Fibroblast of mammary gland (primary cell): Measurements from ENCODE around the gene AP3M1.

Source experiments
- DNase-seq: peaks from one replicate; pipeline ENCODE4 v3.0.0-alpha.2; 2010; ENCODE audit warnings: low read depth
- H3K4me3 ChIP-seq: 2 replicates; pipeline ENCODE4 v1.5.1; 2011; ENCODE audit warnings: low read depth, mild to moderate bottlenecking, low read length, moderate library complexity; ENCODE audit not compliant: control insufficient read depth
- CTCF ChIP-seq: conservative IDR thresholded peaks from 2 replicates; pipeline ENCODE4 v1.5.1; 2011; ENCODE audit warnings: low read depth, low read length, inconsistent platforms; ENCODE audit not compliant: control insufficient read depth, insufficient read depth

Gene AP3M1

DNA sequence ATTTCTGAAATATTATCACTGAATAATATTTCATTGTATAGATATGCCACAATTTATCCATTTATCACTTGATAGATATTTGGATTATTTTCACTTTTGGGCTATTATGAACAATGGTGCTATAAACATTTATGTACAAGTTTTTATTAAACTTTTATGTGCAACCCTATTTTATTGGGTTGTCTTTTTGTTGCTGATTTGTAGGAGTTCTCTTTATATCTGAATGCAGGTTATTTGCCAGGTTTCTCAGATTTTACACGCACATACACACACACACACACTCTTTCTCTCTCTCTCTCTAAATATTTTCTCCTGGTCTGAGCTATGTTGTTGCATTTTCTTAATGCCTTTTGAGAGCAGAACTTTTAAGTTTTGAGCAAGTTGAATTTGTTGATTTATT, 36.6 kb upstream of the AP3M1 start:
- no peak overlapping the region for H3K4me3 ChIP-seq
- no peak for TF ChIP-seq CTCF
- no peak for DNase-seq

- no peak for DNase-seq
- no peak for TF ChIP-seq CTCF
- no peak overlapping the region for H3K4me3 ChIP-seq
These were observed 36.0 kb upstream of the AP3M1 start for GRCh38 chr10:74186678-74187077.

- no peak for TF ChIP-seq CTCF
- no peak overlapping the region for H3K4me3 ChIP-seq
- no peak for DNase-seq
These were observed 28.6 kb upstream of the AP3M1 start for GRCh38 chr10:74179111-74179710.

GRCh38 chr10:74178042-74178791, 27.6 kb upstream of the AP3M1 start:
- DNase-seq = no peak
- TF ChIP-seq CTCF = no peak
- no peak overlapping the region for H3K4me3 ChIP-seq

DNA sequence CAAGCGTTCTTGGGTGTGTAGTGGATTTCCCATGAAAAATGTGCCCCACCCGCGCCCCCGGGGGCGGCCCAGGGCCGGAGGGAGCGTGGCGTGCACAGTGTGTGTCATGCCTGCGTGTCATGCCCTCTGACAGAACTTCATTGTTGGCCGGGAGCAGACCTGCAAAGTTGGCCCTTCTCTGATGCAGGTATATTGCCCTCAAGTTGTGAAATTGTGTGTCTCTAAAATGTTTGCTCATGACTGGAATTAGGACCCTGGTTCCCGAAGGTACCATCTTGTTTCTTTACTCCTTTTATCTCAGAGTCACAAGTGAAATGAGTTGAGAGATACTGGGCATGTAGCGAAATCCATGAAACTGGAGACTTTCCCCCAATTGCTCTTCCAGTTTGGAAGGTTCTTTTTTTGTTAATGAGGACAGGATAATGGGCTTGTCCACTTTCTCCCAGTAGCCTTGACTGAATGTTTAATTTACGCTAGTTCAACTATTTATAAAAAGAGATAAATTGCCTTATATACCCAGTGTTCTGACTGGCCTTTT, 26.6 kb upstream of the AP3M1 start:
- DNase-seq = peak; percentile 46
- TF ChIP-seq CTCF = no peak
- peak overlapping the region; percentile 96 for H3K4me3 ChIP-seq

DNA sequence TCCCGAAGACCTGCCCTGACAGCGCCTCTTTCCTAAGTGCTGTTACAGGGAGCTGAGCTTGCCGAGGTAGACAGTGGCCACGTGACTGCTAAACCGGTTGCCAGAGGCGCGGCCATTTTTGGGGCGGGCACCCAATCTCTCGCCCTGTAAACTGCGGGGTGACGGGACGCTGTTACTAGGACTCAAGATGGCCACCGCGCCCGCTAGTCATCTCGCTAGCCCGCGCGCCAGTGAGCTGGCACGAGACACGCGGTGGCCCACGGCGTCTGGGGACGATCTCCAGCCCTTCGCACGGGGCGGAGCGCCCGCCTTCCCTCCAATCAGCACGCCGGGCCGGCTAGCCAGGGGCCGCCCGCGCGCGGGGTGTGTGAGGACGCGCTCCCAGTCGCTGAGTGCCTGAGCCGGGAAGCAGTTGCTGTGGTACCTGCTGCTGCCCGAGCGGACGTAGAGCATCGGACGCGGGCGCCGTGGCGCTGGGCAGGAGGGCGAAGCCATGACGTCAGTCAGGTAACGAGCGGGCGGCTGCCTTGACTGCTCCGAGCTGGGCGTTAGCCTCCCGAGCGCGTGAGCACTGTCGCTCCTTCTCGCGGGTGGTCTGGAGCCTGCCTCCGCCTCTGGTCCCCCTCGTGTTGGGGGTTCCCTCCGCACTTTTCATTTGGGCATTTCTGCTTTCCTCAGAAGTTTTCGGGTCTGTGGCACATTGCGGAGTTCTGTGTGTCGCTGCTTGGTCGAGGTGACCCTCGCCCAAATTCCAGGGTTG, 25.9 kb upstream of the AP3M1 start:
- TF ChIP-seq CTCF = no peak
- peak; percentile 92 for DNase-seq
- H3K4me3 ChIP-seq = peak overlapping the region; percentile 96
